Keratinocyte (primary cell): Measurements from ENCODE around the gene NT5C1A. TPM values are rescaled to one million over a fixed set of nuclear protein-coding genes. Genes with fewer than 3 reads are reported as not detected.

Experiments
- DNase-seq: peaks from one replicate; pipeline ENCODE4 v3.0.0-alpha.2; 2011; ENCODE audit warnings: low read depth, missing footprints, low spot score
- FAIRE-seq: peaks from 2 replicates; lab custom pipeline; 2011; peaks lifted over from hg19 to GRCh38; lab: Jason Lieb, UNC
- H2AFZ ChIP-seq: 2 replicates; pipeline ENCODE4 v1.6.0; 2012; ENCODE audit warnings: low read length, control low read depth, inconsistent platforms; ENCODE audit not compliant: control insufficient read depth
- H3K27ac ChIP-seq: 2 replicates; pipeline ENCODE4 v1.5.1; 2011; ENCODE audit warnings: low read length; ENCODE audit not compliant: control insufficient read depth, insufficient read depth
- H3K27me3 ChIP-seq: 3 replicates; pipeline ENCODE4 v1.6.0; 2011; ENCODE audit warnings: low read length; ENCODE audit not compliant: control insufficient read depth, insufficient read depth; ENCODE audit errors: extremely low read depth
- H3K36me3 ChIP-seq, 2 experiments: 2 replicates in 1 of 2; 3 replicates in 1 of 2; pipeline ENCODE4 v1.5.1; 2011; ENCODE audit warnings: low read length in 2 of 2, mild to moderate bottlenecking in 1 of 2; ENCODE audit not compliant: control insufficient read depth in 2 of 2, insufficient read depth in 2 of 2; ENCODE audit errors: extremely low read depth in 1 of 2
- H3K4me1 ChIP-seq: 3 replicates; pipeline ENCODE4 v1.5.1; 2011; ENCODE audit warnings: low read length; ENCODE audit not compliant: control insufficient read depth, insufficient read depth; ENCODE audit errors: extremely low read depth
- H3K4me2 ChIP-seq: 3 replicates; pipeline ENCODE4 v1.6.0; 2011; ENCODE audit warnings: low read depth, low read length; ENCODE audit not compliant: control insufficient read depth, insufficient read depth; ENCODE audit errors: extremely low read depth
- H3K4me3 ChIP-seq, 3 experiments: fragments of 200-600 bp in 1 of 3; sonication (generic) in 1 of 3; 2 replicates in 2 of 3; 3 replicates in 1 of 3; pipeline ENCODE4 v1.5.1; 2011 to 2016; ENCODE audit warnings: low read length in 3 of 3, mild to moderate bottlenecking in 3 of 3, control low read depth in 2 of 3, inconsistent platforms in 1 of 3, low read depth in 1 of 3, mixed read lengths in 1 of 3, mixed run types in 1 of 3, moderate library complexity in 1 of 3; ENCODE audit not compliant: control insufficient read depth in 2 of 3, insufficient read depth in 2 of 3; ENCODE audit errors: extremely low read depth in 1 of 3
- H3K79me2 ChIP-seq: 2 replicates; pipeline ENCODE4 v1.6.0; 2012; ENCODE audit warnings: low read length; ENCODE audit not compliant: control insufficient read depth, insufficient read depth
- H3K9ac ChIP-seq: 3 replicates; pipeline ENCODE4 v1.6.0; 2011; ENCODE audit warnings: low read length; ENCODE audit not compliant: control insufficient read depth, insufficient read depth; ENCODE audit errors: extremely low read depth
- H3K9me1 ChIP-seq: 3 replicates; pipeline ENCODE4 v1.6.0; 2011; ENCODE audit warnings: low read length; ENCODE audit not compliant: control insufficient read depth, insufficient read depth; ENCODE audit errors: extremely low read depth
- H3K9me3 ChIP-seq: 2 replicates; pipeline ENCODE4 v1.5.1; 2012; ENCODE audit warnings: low read depth, low read length; ENCODE audit not compliant: control insufficient read depth
- H4K20me1 ChIP-seq: 3 replicates; pipeline ENCODE4 v1.6.0; 2011; ENCODE audit warnings: low read length; ENCODE audit not compliant: control insufficient read depth, insufficient read depth; ENCODE audit errors: extremely low read depth
- CTCF ChIP-seq, 3 experiments: IDR thresholded peaks in 1 of 3; conservative IDR thresholded peaks in 1 of 3; optimal IDR thresholded peaks in 1 of 3; 2 replicates in 2 of 3; 3 replicates in 1 of 3; pipeline versions ENCODE3 to v1.5.1; 2011; ENCODE audit warnings: low read length in 3 of 3, mild to moderate bottlenecking in 3 of 3, moderate library complexity in 2 of 3, control low read depth in 1 of 3, inconsistent platforms in 1 of 3; ENCODE audit not compliant: insufficient read depth in 2 of 3; ENCODE audit errors: extremely low read depth in 1 of 3
- EZH2 ChIP-seq: IDR thresholded peaks from one replicate; pipeline ENCODE4 v1.6.1; 2012; ENCODE audit warnings: inconsistent platforms, mild to moderate bottlenecking, low read length, moderate library complexity
- dilution Hi-C: fragments of 300-500 bp; cut with MboI; formaldehyde crosslinking; loops from one replicate; pipeline ENCODE4 v1.7.0; 2020; ENCODE audit warnings: low sequenced_read_pairs; ENCODE audit not compliant: extremely low pct_ligation_motif_present
- polyA plus RNA-seq, 5 experiments: library from polyadenylated mRNA; depleted of rRNA in 3 of 5; stranded (reverse) in 3 of 5; stranded (forward) in 1 of 5; unstranded in 1 of 5; fragments of >200 nt; gene quantifications; 1 replicate in 1 of 5; 2 replicates in 3 of 5; 3 replicates in 1 of 5; pipeline versions ENCODE4 v1.2.1 to v1.2.3, GENCODE V29; 2011 to 2012; ENCODE audit warnings: missing spikeins in 2 of 5, low read depth in 1 of 5, low replicate concordance in 1 of 5

Gene NT5C1A
- polyA plus RNA-seq, 1 donor (not counting 4 experiments of a cell fraction or from before 2014, with no cell fraction given): not detected

- H3K4me3 ChIP-seq: no peak overlapping the region
- H3K27me3 ChIP-seq: peaks cover 45% of the 10 kb centered on the region
- TF ChIP-seq CTCF (optimal IDR thresholded peaks at IDR 0.05 in 1 of 3, IDR thresholded peaks at IDR 0.05 in 1 of 3, conservative IDR thresholded peaks at IDR 0.05 in 1 of 3; ENCODE audit: extremely low read depth in 1 of 3, insufficient read depth in 2 of 3, low read length in 3 of 3): no peak
- TF ChIP-seq EZH2: no peak
- no peaks in the 10 kb centered on the region for H3K9me1 ChIP-seq
- no peak overlapping the region for H3K27ac ChIP-seq
- no peaks in the 10 kb centered on the region for H3K9me3 ChIP-seq
- peaks cover 3% of the 10 kb centered on the region for H3K4me1 ChIP-seq
- no peaks in the 10 kb centered on the region for H3K79me2 ChIP-seq
- no peak overlapping the region for H2AFZ ChIP-seq
- no peaks in the 10 kb centered on the region for H3K36me3 ChIP-seq
- H3K9ac ChIP-seq: no peak overlapping the region
- DNase-seq: no peak
- no peak for FAIRE-seq
- no peak overlapping the region for H3K4me2 ChIP-seq
- dilution Hi-C loops: no loop called here
- no peaks in the 10 kb centered on the region for H4K20me1 ChIP-seq
These were observed 26.7 kb upstream of the NT5C1A start for GRCh38 chr1:39698568-39698967.

GRCh38 chr1:39696448-39696847 lies 24.5 kb upstream of the NT5C1A start:
- TF ChIP-seq EZH2 (no peak), CTCF (optimal IDR thresholded peaks at IDR 0.05 in 1 of 3, IDR thresholded peaks at IDR 0.05 in 1 of 3, conservative IDR thresholded peaks at IDR 0.05 in 1 of 3; ENCODE audit: extremely low read depth in 1 of 3, insufficient read depth in 2 of 3, low read length in 3 of 3) (no peak)
- Histone ChIP-seq H4K20me1 (no peaks in the 10 kb centered on the region), H3K79me2 (no peaks in the 10 kb centered on the region), H3K27ac (no peak overlapping the region), H3K4me1 (peaks cover 6% of the 10 kb centered on the region), H3K9me3 (no peaks in the 10 kb centered on the region), H3K27me3 (peaks cover 63% of the 10 kb centered on the region), H3K4me2 (no peak overlapping the region), H3K36me3 (no peaks in the 10 kb centered on the region), H2AFZ (no peak overlapping the region), H3K4me3 (no peak overlapping the region), H3K9me1 (no peaks in the 10 kb centered on the region), H3K9ac (no peak overlapping the region)
- DNase-seq: no peak
- no peak for FAIRE-seq
- dilution Hi-C loops: no loop called here
